ENCODE measurements around the gene TXLNG. TPM values are rescaled to one million over a fixed set of nuclear protein-coding genes. Genes with fewer than 3 reads are reported as not detected.

The TXLNG gene
- total and polyA plus RNA-seq, 2 of the 13 experiments (the other 11 are each of a cell fraction or from before 2014, with no cell fraction given) = 13.1 to 15.5 TPM

DNA sequence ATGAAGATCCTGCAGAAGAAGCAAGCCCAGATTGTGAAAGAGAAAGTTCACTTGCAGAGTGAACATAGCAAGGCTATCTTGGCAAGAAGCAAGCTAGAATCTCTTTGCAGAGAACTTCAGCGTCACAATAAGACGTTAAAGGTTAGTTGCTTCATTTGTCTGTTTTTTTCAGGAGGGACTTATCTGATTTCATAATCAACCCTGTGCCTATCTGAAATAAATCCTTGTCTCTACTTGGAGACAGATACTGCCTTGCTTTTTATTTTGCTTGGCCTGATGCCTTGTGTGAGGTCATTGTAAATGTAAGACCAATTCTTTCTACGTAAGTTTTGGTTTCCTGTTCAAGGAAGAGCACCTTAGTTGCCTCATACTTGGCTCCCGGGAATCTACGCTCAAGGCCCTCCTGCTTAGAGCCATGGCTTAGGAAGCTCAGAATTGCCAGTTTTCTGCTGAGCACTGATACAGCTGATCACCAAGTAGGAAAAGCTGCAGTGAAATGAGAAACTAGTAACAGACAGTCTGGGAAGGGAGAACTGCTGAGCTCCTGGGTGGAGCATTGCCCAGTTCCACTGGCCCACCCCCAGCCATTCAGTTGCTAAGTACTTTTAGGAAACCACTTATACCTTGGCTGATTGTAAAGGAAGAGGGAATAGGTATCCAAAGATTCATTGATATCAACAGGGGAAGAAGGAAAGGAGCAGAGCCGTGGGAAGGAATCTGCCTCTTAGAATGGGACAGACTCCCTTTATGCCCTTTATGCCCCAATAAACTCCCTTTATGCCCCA is 42.0 kb downstream of the TXLNG start:
- no peak overlapping the region for H3K4me3 ChIP-seq (replicated peaks in 1 of 3; ENCODE audit: insufficient read depth in 1 of 3, low read depth in 2 of 3, low read length in 3 of 3)
- H2AFZ ChIP-seq (ENCODE audit: low read length) = no peak overlapping the region
- H3K9me3 ChIP-seq (ENCODE audit: low read length) = no peaks in the 10 kb centered on the region
- no peaks in the 10 kb centered on the region for H3K79me2 ChIP-seq (ENCODE audit: insufficient read depth, low read length)
- intact Hi-C loops (cut with micrococcal nuclease; ENCODE audit: unreplicated experiment) = loop anchor here (5.0 kb wide), 1 partner anchor 44 kb away; the partner anchor contains the start of gene RBBP7
- DNase-seq (ENCODE audit: low spot score) = no peak
- H3K9ac ChIP-seq (ENCODE audit: insufficient read depth, low read depth, low read length) = no peak overlapping the region
- H3K4me1 ChIP-seq (ENCODE audit: insufficient read depth, low read length) = peaks cover 20% of the 10 kb centered on the region
- in situ Hi-C loops (cut with HindIII; ENCODE audit: extremely low pct_ligation_motif_present, low pct_unique_long_range_greater_than_20kb) = loop anchor here (10.0 kb wide), 1 partner anchor 216 kb away; no protein-coding TSS in a partner anchor
- H3K4me2 ChIP-seq (ENCODE audit: low read depth, low read length) = no peak overlapping the region
- ChIA-PET CTCF (ENCODE audit: low intra/inter-chr PET ratio, low total read pairs) (no interaction called here), POLR2A (no interaction called here)
- no peak for TF ChIP-seq ZNF740 (CRISPR knock-in tag; IDR thresholded peaks at IDR 0.05)
- no peak for TF ChIP-seq MAFG (CRISPR knock-in tag; IDR thresholded peaks at IDR 0.05)
- TF ChIP-seq, protein P1, sequence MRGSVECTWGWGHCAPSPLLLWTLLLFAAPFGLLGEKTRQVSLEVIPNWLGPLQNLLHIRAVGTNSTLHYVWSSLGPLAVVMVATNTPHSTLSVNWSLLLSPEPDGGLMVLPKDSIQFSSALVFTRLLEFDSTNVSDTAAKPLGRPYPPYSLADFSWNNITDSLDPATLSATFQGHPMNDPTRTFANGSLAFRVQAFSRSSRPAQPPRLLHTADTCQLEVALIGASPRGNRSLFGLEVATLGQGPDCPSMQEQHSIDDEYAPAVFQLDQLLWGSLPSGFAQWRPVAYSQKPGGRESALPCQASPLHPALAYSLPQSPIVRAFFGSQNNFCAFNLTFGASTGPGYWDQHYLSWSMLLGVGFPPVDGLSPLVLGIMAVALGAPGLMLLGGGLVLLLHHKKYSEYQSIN (CRISPR knock-in tag; IDR thresholded peaks at IDR 0.05; ENCODE audit: borderline replicate concordance) = no peak
- no peak for TF ChIP-seq HMG20A (CRISPR knock-in tag; IDR thresholded peaks at IDR 0.05; ENCODE audit: borderline replicate concordance)
- no peak overlapping the region for H3K27ac ChIP-seq (ENCODE audit: extremely low read length, insufficient read depth, low read length)
- H4K20me1 ChIP-seq (ENCODE audit: insufficient read depth, low read length) = no peaks in the 10 kb centered on the region
- ATAC-seq = no peak
- H3K27me3 ChIP-seq (ENCODE audit: control insufficient read depth in 1 of 2, insufficient read depth in 2 of 2, low read length in 2 of 2) = no peaks in the 10 kb centered on the region
- WGBS (ENCODE audit: low lambda C conversion rate) = 96% methylated on average over 6 of the region's 6 CpGs
- peaks cover 6 to 29% of the 10 kb centered on the region in 2 experiments; a peak in 3 of 5 replicates for H3K36me3 ChIP-seq (replicated peaks in 1 of 2; ENCODE audit: control insufficient read depth in 1 of 2, insufficient read depth in 2 of 2, low read length in 2 of 2)
- FAIRE-seq = no peak
- no TSS peak for BruUV-seq (replicated peaks)

DNA sequence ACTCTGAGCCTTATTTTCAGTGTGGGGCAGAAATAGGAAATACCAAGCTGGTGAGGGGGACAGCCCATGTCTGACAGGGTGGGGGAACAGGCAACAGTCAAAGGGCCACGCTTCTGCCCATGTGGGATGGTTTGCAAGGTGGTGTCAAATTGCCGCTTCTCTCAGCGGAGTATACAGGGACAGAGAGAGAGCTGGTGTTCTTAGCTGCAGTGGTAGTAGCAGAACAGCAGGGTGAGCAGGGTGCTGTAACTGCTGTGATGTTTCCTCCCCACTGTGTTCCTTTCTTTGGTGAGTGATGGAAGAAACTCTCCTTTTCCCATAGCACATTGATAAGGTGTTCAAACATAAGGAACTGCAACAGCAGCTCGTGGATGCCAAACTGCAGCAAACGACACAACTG is 46.0 kb downstream of the TXLNG start:
- no peak overlapping the region for H3K4me3 ChIP-seq (replicated peaks in 1 of 3; ENCODE audit: insufficient read depth in 1 of 3, low read depth in 2 of 3, low read length in 3 of 3)
- H3K9ac ChIP-seq (ENCODE audit: insufficient read depth, low read depth, low read length) = no peak overlapping the region
- no peaks in the 10 kb centered on the region for H3K9me3 ChIP-seq (ENCODE audit: low read length)
- ChIA-PET POLR2A (no interaction called here), CTCF (ENCODE audit: low intra/inter-chr PET ratio, low total read pairs) (no interaction called here)
- ATAC-seq (no peak), DNase-seq (ENCODE audit: low spot score) (no peak), FAIRE-seq (no peak)
- H3K27ac ChIP-seq (ENCODE audit: extremely low read length, insufficient read depth, low read length) = no peak overlapping the region
- no TSS peak for BruUV-seq (replicated peaks)
- H3K27me3 ChIP-seq (ENCODE audit: control insufficient read depth in 1 of 2, insufficient read depth in 2 of 2, low read length in 2 of 2) = no peaks in the 10 kb centered on the region
- intact Hi-C loops (cut with micrococcal nuclease; ENCODE audit: unreplicated experiment) = no loop called here
- H2AFZ ChIP-seq (ENCODE audit: low read length) = no peak overlapping the region
- 100% methylated on average over 5 of the region's 5 CpGs for WGBS (ENCODE audit: low lambda C conversion rate)
- H3K4me2 ChIP-seq (ENCODE audit: low read depth, low read length) = no peak overlapping the region
- H3K36me3 ChIP-seq (replicated peaks in 1 of 2; ENCODE audit: control insufficient read depth in 1 of 2, insufficient read depth in 2 of 2, low read length in 2 of 2) = peaks cover 5 to 42% of the 10 kb centered on the region in 2 experiments
- no peaks in the 10 kb centered on the region for H4K20me1 ChIP-seq (ENCODE audit: insufficient read depth, low read length)
- no peaks in the 10 kb centered on the region for H3K4me1 ChIP-seq (ENCODE audit: insufficient read depth, low read length)
- TF ChIP-seq ZSCAN9 (CRISPR knock-in tag; IDR thresholded peaks at IDR 0.05; ENCODE audit: borderline replicate concordance) = no peak
- TF ChIP-seq WIZ (CRISPR knock-in tag; IDR thresholded peaks at IDR 0.05) = no peak
- TF ChIP-seq ZNF383 (CRISPR knock-in tag; IDR thresholded peaks at IDR 0.05; ENCODE audit: borderline replicate concordance) = no peak
- no peak for TF ChIP-seq ZNF513 (CRISPR knock-in tag; conservative IDR thresholded peaks at IDR 0.05)
- no peak for TF ChIP-seq SMARCC2 (IDR thresholded peaks at IDR 0.05)
- no peak for TF ChIP-seq PRPF4 (IDR thresholded peaks at IDR 0.05; ENCODE audit: low read depth, low read length, poor library complexity, severe bottlenecking)
- TF ChIP-seq TBP (CRISPR knock-in tag; IDR thresholded peaks at IDR 0.05) = no peak
- TF ChIP-seq EZH2 (conservative IDR thresholded peaks at IDR 0.05; ENCODE audit: low read depth, low read length) = no peak
- in situ Hi-C loops (cut with HindIII; ENCODE audit: extremely low pct_ligation_motif_present, low pct_unique_long_range_greater_than_20kb) = no loop called here
- no peaks in the 10 kb centered on the region for H3K79me2 ChIP-seq (ENCODE audit: insufficient read depth, low read length)
